NCI-H2029 treated with DMSO at 0.1 percent for 48 hours (cell line): Measurements from ENCODE around the gene SDHAF1.
A peak's percentile ranks its signal among the peaks of the same experiment; 100 is the strongest.
"Not testable (repeated sequence)": the region's sequence is repeated elsewhere in the genome, so short reads cannot be mapped to it uniquely, and the experiment has no call there.

Source experiments
- DNase-seq: peaks from one replicate; lab custom pipeline; 2025; lab: John Stamatoyannopoulos, UW

SDHAF1 gene

GRCh38 chr19:36014012-36014924 is 19.3 kb downstream of the SDHAF1 start, which contains the start of gene ALKBH6:
Gene ALKBH6 (minus strand): TSS chr19:36014213. CDS start chr19:36013397, 816 bp downstream.
- peak; percentile 96 for DNase-seq

DNA sequence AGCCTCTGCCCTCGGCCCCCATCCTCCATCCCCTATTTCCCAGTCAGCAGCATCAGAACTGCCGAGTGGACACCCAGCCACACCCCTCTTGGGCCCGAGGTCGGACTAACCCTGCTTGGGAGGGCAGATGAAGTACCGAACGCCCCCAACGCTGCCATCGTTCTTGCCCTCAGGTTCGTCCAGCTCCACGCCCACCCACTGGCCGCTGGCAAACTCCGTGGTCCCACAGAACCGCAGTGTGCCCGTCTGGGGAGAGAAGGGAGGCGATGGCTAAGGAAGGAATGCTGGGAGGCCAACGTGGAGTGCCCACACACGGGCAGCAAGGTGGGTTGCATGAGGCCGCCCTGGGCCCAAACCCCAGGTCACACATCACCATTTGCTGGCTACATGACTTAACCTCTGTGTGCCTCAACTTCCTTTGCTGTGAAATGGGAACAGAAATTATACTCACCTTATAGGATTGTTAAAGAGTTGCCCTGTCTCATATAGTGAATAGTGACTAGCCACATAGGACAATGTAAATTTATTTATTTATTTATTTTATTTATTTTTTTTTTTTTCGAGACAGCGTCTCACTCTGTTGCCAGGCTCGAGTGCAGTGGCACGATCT is 24.2 kb downstream of the SDHAF1 start:
- DNase-seq = no peak

- DNase-seq = no peak
Observed at GRCh38 chr19:36023432-36023831, 28.4 kb downstream of the SDHAF1 start.

- no peak for DNase-seq
Observed at GRCh38 chr19:36025541-36025940, 30.6 kb downstream of the SDHAF1 start.

GRCh38 chr19:36026091-36026876 is 31.3 kb downstream of the SDHAF1 start:
- DNase-seq = no peak

DNA sequence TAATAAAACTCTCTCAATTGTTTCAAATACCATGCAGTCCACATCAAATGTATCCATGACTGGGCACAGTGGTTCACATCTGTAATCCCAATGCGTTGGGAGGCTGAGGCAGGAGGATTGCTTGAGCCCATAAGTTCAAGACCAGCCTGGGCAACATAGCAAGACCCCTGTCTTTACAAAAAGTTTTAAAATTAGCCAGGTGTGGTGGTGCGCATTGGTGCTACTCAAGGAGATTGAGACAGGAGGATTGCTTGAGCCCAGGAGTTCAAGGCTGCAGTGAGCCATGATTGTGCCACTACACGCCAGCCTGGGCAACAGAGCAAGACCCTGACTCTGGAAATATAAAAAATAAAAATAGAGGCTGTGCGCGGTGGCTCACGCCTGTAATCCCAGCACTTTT is 32.7 kb downstream of the SDHAF1 start:
- DNase-seq = no peak

DNA sequence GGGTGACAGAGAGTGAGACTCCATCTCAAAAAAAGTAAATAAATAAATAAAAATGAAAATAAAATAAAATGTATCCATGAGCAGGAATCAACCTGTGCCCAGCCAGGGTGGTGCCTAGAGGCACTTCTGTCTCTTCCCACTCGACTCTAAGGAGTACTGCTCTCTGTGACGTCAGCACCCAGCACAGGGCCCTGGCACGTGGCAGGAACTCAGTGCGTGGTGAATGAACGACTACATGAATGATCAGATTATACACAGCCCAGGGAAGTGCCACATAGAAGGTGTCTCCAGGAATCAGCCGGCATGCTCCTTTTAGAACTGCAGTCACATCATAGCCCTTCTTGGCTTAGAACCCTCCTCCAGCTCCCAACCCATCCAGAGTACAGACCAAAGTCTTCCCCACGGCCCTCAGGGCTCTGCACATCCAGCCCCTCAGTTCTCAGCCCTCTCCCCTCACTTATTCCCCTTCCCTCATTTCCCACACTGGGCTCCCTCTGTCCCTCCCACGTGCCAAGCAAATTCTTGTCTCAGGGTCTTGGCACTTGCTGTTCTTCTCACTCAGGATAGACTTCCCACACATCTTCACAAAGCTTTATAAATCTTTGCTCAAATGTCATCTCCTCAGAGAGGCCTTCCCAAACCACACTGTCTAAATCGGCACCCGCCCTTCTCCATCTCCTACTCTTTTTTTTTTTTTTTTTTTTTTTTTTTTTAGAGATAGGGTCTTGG is 33.5 kb downstream of the SDHAF1 start:
- no peak for DNase-seq

DNA sequence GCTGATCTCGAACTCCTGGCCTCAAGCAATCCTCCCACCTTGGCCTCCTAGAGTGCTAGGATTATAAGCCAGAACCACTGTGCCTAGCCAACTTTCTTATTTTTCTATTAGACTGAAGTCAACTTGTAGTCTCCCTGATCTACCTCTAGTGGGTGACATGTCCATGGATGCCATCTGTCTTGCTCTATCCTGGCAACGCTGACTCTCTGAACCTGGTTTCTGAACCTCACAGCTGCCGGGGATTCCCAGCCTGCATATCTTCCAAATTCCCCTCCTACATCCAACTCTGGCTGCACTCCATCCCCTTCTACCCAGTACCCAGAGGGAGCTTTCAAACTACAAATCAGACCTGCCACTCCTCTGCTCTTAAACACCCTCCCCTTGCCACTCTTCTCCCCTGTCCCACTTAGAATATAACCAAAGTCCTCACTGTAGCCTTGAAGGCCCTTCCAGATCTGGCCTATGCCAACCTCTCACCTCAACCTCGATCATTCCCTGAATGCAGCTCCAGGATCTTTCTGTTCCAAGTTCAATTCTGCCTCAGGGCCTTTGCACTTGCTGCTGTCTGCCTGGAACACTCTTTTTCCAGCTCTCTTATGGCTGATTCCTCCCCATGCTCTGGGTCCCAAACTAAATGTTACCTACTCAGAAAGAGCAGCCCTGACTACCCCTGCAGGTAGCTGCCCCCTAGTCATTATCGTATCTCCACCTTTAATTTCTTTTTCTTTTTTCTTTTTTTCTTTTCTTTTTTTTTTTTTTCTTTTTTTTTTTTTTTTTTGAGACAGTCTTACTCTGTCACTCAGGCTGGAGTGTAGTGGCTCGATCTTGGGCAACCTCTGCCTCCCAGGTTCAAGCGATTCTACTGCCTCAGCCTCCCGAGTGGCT is 35.5 kb downstream of the SDHAF1 start:
- DNase-seq = no peak

GRCh38 chr19:36031308-36031707 is 36.3 kb downstream of the SDHAF1 start:
- DNase-seq = no peak

- DNase-seq = peak; percentile 17
Observed at GRCh38 chr19:36032251-36033104, 37.5 kb downstream of the SDHAF1 start, which contains the start of gene CLIP3. Gene CLIP3 (minus strand): TSS chr19:36032873. CDS start chr19:36032357, 516 bp downstream.

GRCh38 chr19:36040495-36040894 is 45.5 kb downstream of the SDHAF1 start:
- DNase-seq = no peak

DNA sequence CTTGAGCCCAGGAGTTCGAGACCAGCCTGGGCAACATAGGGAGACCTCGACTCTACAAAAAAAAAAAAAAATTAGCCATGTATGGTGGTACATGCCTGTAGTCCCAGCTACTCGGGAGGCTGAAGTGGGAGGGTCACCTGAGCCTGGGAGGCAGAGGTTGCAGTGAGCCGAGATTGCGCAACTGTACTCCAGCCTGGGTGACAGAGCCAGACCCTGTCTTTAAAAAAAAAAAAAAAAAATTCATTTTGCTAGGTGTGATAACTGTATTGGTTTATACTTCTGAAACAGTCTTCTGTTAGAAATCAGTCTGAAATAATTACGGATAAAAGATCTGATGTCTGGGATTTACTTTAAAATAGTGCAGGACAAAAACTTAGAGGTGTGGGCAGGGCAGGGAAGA is 46.1 kb downstream of the SDHAF1 start:
- not testable (repeated sequence) for DNase-seq

- DNase-seq = no peak
Observed at GRCh38 chr19:36041831-36042230, 46.8 kb downstream of the SDHAF1 start.

DNA sequence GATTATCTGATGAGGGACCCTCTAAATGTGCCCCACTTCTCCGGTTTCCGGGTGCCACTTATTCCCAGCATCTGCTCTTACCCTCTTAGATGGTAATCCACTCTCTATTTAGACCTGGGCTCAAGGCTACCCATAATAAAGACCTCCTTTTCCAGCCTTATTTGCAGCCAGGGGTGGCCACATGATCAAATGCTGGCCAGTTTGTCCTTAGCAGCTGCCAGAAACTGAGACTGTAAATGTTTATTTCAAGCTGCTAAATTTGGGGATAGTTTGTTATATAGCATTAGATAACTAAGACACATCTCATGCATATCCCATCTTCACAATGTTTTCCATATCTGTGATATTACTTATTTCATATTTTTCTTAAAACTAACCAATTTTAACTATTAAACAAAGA is 49.0 kb downstream of the SDHAF1 start:
- DNase-seq = no peak
